WTC11 (cell line): ENCODE measurements around the gene BMP10. TPM values are rescaled to one million over a fixed set of nuclear protein-coding genes. Genes with fewer than 3 reads are reported as not detected.
A peak's percentile ranks its signal among the peaks of the same experiment; 100 is the strongest.

Experiments used
- ATAC-seq: fragments of 200-7000 bp; cut with Tn5 transposase; 2 replicates; pipeline ENCODE4 v1.10.0; 2021; ENCODE audit warnings: mild to moderate bottlenecking, moderate library complexity
- CTCF ChIA-PET: fragments of 300-600 bp; sonication (Branson Sonifier 250); formaldehyde crosslinking; loops from one replicate; lab custom pipeline; 2021; ENCODE audit warnings: antibody characterized with exemption; lab: Charles Lee
- POLR2A ChIA-PET: fragments of 350-600 bp; sonication (Branson Sonifier 250); formaldehyde crosslinking; loops from one replicate; lab custom pipeline; 2021; ENCODE audit warnings: antibody characterized with exemption; lab: Charles Lee
- DNase-seq: peaks from one replicate; pipeline ENCODE4 v3.0.0; 2021; ENCODE audit warnings: low spot score
- H3K27ac Mint-ChIP-seq: 2 replicates; pipeline ENCODE4 v1.8.0; 2021; ENCODE audit warnings: mixed read lengths
- H3K27me3 Mint-ChIP-seq: 2 replicates; pipeline ENCODE4 v1.8.0; 2021; ENCODE audit warnings: low read depth, mild to moderate bottlenecking, moderate library complexity, mixed read lengths
- H3K36me3 Mint-ChIP-seq: 2 replicates; pipeline ENCODE4 v1.8.0; 2021; ENCODE audit warnings: mixed read lengths
- H3K4me1 Mint-ChIP-seq: 2 replicates; pipeline ENCODE4 v1.8.0; 2022; ENCODE audit warnings: mixed read lengths
- H3K4me3 Mint-ChIP-seq: 2 replicates; pipeline ENCODE4 v1.8.0; 2021; ENCODE audit warnings: mild to moderate bottlenecking, moderate library complexity, mixed read lengths
- H3K9me3 Mint-ChIP-seq: 2 replicates; pipeline ENCODE4 v1.8.0; 2021; ENCODE audit warnings: mixed read lengths
- ATF2 ChIP-seq: sonication (generic); formaldehyde crosslinking; IDR thresholded peaks from 2 replicates; pipeline ENCODE4 v1.8.1; 2022; ENCODE audit warnings: low read depth, missing genetic modification reagents, borderline replicate concordance
- ATF3 ChIP-seq: sonication (generic); formaldehyde crosslinking; conservative IDR thresholded peaks from 2 replicates; pipeline ENCODE4 v1.8.1; 2022; ENCODE audit warnings: mild to moderate bottlenecking, missing genetic modification reagents
- ATF6 ChIP-seq: sonication (generic); formaldehyde crosslinking; IDR thresholded peaks from 2 replicates; pipeline ENCODE4 v1.8.1; 2023; ENCODE audit warnings: mild to moderate bottlenecking, missing genetic modification reagents
- CBFB ChIP-seq: sonication (generic); formaldehyde crosslinking; IDR thresholded peaks from 2 replicates; pipeline ENCODE4 v1.8.1; 2022; ENCODE audit warnings: mild to moderate bottlenecking, low read depth, missing genetic modification reagents
- E2F4 ChIP-seq: sonication (generic); formaldehyde crosslinking; IDR thresholded peaks from 2 replicates; pipeline ENCODE4 v1.8.1; 2022; ENCODE audit warnings: low read depth, mild to moderate bottlenecking, moderate library complexity, missing genetic modification reagents, borderline replicate concordance
- FOXJ3 ChIP-seq: sonication (generic); formaldehyde crosslinking; IDR thresholded peaks from 2 replicates; pipeline ENCODE4 v1.9.0; 2021; ENCODE audit warnings: missing genetic modification reagents, mild to moderate bottlenecking, borderline replicate concordance
- GRHL2 ChIP-seq: fragments of 250-450 bp; sonication (Bioruptor Pico); IDR thresholded peaks from 2 replicates; pipeline ENCODE4 v1.8.0; 2022; ENCODE audit warnings: mild to moderate bottlenecking, moderate library complexity; ENCODE audit not compliant: insufficient replicate concordance, severe bottlenecking
- IRF1 ChIP-seq: sonication (generic); formaldehyde crosslinking; IDR thresholded peaks from 2 replicates; pipeline ENCODE4 v1.8.0; 2023; ENCODE audit warnings: missing genetic modification reagents
- MAX ChIP-seq: sonication (generic); formaldehyde crosslinking; IDR thresholded peaks from 2 replicates; pipeline ENCODE4 v1.8.0; 2022; ENCODE audit warnings: mild to moderate bottlenecking, missing genetic modification reagents
- NR1H2 ChIP-seq: sonication (generic); formaldehyde crosslinking; IDR thresholded peaks from 2 replicates; pipeline ENCODE4 v1.9.0; 2021; ENCODE audit warnings: mild to moderate bottlenecking, moderate library complexity, missing genetic modification reagents
- RORB ChIP-seq: fragments of 250-450 bp; sonication (Bioruptor Pico); IDR thresholded peaks from 2 replicates; pipeline ENCODE4 v1.9.0; 2021; ENCODE audit warnings: mild to moderate bottlenecking
- SMAD3 ChIP-seq: sonication (generic); formaldehyde crosslinking; IDR thresholded peaks from 2 replicates; pipeline ENCODE4 v1.8.0; 2022; ENCODE audit warnings: missing genetic modification reagents, mild to moderate bottlenecking, borderline replicate concordance
- TP53 ChIP-seq: sonication (generic); formaldehyde crosslinking; IDR thresholded peaks from 2 replicates; pipeline ENCODE4 v1.8.1; 2023; ENCODE audit warnings: mild to moderate bottlenecking, missing genetic modification reagents
- ZBTB21 ChIP-seq: sonication (generic); formaldehyde crosslinking; IDR thresholded peaks from 2 replicates; pipeline ENCODE4 v1.8.1; 2023; ENCODE audit warnings: mild to moderate bottlenecking, missing genetic modification reagents, borderline replicate concordance
- ZNF281 ChIP-seq: sonication (generic); formaldehyde crosslinking; IDR thresholded peaks from 2 replicates; pipeline ENCODE4 v1.8.0; 2023; ENCODE audit warnings: mild to moderate bottlenecking, missing genetic modification reagents
- ZNF317 ChIP-seq: sonication (generic); formaldehyde crosslinking; IDR thresholded peaks from 2 replicates; pipeline ENCODE4 v1.8.1; 2023; ENCODE audit warnings: low read depth, mild to moderate bottlenecking, moderate library complexity, missing genetic modification reagents, borderline replicate concordance
- total RNA-seq: library from RNA; stranded (reverse); gene quantifications from 3 replicates; pipeline ENCODE4 v1.2.3, GENCODE V29; 2021

The BMP10 gene
- total RNA-seq, 1 experiment from 2014 or later: not detected

GRCh38 chr2:68829749-68830148 lies 41.4 kb downstream of the BMP10 start (continued):
- TF ChIP-seq IRF1 (CRISPR knock-in tag) (no peak), CBFB (CRISPR knock-in tag) (no peak), ZNF317 (CRISPR knock-in tag) (no peak), FOXJ3 (CRISPR knock-in tag) (no peak), ZBTB21 (CRISPR knock-in tag) (no peak)
- TF ChIP-seq, all 79 proteins: peak for 0

GRCh38 chr2:68828887-68829708 lies 42.1 kb downstream of the BMP10 start:
- TF ChIP-seq MAX (no peak), ATF6 (CRISPR knock-in tag) (no peak), GRHL2 (no peak), CBFB (CRISPR knock-in tag) (no peak), ATF3 (CRISPR knock-in tag) (no peak), NR1H2 (CRISPR knock-in tag) (no peak)
- ATAC-seq (peak; percentile 87), DNase-seq (no peak)
- Mint-ChIP-seq H3K4me3 (no peak overlapping the region), H3K27me3 (no peaks in the 10 kb centered on the region; the same call in 1 of the 2 replicates), H3K36me3 (no peaks in the 10 kb centered on the region), H3K9me3 (peaks cover 4% of the 10 kb centered on the region; the same call in 1 of the 2 replicates), H3K4me1 (peaks cover 11% of the 10 kb centered on the region), H3K27ac (no peak overlapping the region)
- ChIA-PET POLR2A (no interaction called here), CTCF (interaction anchor here (0.7 to 1.4 kb wide), 5 partner anchors 10 to 120 kb away, joined by 3 to 5 read pairs (median 3); no protein-coding TSS in a partner anchor)

- Mint-ChIP-seq H3K4me1 (peaks cover 11% of the 10 kb centered on the region), H3K27me3 (no peaks in the 10 kb centered on the region; the same call in 1 of the 2 replicates), H3K36me3 (no peaks in the 10 kb centered on the region; the same call in 1 of the 2 replicates), H3K9me3 (peaks cover 4% of the 10 kb centered on the region; the same call in 1 of the 2 replicates), H3K27ac (no peak overlapping the region), H3K4me3 (no peak overlapping the region)
- TF ChIP-seq SMAD3 (CRISPR knock-in tag): no peak
- TF ChIP-seq RORB: no peak
- no peak for TF ChIP-seq ATF2
- no peak for TF ChIP-seq ZNF281 (CRISPR knock-in tag)
- no peak for TF ChIP-seq E2F4
- TF ChIP-seq TP53 (CRISPR knock-in tag): no peak
- ATAC-seq: no peak
- no peak for DNase-seq
- POLR2A ChIA-PET: no interaction called here
- CTCF ChIA-PET: no interaction called here
These were observed 43.5 kb downstream of the BMP10 start for GRCh38 chr2:68827666-68828065.
